Measurements from ENCODE around the gene PCP4.

Gene PCP4

DNA sequence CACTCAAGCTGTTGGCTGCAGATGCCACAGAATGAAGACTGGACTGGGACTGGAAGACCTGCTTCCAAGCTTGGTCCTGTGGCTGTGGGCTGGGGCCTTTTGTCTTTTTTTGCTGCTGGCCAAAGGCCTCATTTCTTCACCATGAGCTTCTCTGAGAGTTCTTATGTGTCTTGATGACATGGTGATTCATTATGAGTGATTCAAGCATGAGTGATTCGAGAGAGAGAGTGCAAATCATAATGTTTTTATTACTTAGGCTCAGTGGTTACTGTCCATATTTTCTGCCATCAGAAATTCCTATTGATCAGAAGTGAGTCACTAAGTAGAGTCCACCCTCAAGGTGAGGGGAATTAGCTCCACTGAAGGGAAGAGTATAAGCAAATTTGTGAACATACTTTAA, 94.0 kb downstream of the PCP4 start:
- Histone ChIP-seq H3K9ac (ENCODE audit: low read depth, low read length) (no peak overlapping the region), H3K79me2 (ENCODE audit: insufficient read depth, low read length) (no peaks in the 10 kb centered on the region), H3K27ac (ENCODE audit: low read length) (no peak overlapping the region), H3K9me3 (ENCODE audit: insufficient read depth, low read length, severe bottlenecking) (peaks cover 6% of the 10 kb centered on the region), H2AFZ (ENCODE audit: low read depth, low read length) (no peak overlapping the region), H3K36me3 (ENCODE audit: insufficient read depth, low read length) (no peaks in the 10 kb centered on the region), H4K20me1 (ENCODE audit: insufficient read depth, low read length) (no peaks in the 10 kb centered on the region), H3K4me3 (ENCODE audit: low read depth in 1 of 2, low read length in 2 of 2) (no peak overlapping the region), H3K4me2 (ENCODE audit: insufficient read depth, low read length) (no peak overlapping the region), H3K4me1 (ENCODE audit: insufficient read depth, low read length) (no peaks in the 10 kb centered on the region), H3K27me3 (ENCODE audit: insufficient read depth, low read length, poor library complexity) (no peaks in the 10 kb centered on the region)
- TF ChIP-seq, protein P1, sequence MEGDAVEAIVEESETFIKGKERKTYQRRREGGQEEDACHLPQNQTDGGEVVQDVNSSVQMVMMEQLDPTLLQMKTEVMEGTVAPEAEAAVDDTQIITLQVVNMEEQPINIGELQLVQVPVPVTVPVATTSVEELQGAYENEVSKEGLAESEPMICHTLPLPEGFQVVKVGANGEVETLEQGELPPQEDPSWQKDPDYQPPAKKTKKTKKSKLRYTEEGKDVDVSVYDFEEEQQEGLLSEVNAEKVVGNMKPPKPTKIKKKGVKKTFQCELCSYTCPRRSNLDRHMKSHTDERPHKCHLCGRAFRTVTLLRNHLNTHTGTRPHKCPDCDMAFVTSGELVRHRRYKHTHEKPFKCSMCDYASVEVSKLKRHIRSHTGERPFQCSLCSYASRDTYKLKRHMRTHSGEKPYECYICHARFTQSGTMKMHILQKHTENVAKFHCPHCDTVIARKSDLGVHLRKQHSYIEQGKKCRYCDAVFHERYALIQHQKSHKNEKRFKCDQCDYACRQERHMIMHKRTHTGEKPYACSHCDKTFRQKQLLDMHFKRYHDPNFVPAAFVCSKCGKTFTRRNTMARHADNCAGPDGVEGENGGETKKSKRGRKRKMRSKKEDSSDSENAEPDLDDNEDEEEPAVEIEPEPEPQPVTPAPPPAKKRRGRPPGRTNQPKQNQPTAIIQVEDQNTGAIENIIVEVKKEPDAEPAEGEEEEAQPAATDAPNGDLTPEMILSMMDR (IDR thresholded peaks at IDR 0.05; ENCODE audit: borderline replicate concordance, extremely low read depth, low read length, poor library complexity, severe bottlenecking) = no peak
- TF ChIP-seq EZH2 (IDR thresholded peaks at IDR 0.05; ENCODE audit: borderline replicate concordance, low read depth, low read length, severe bottlenecking) = no peak
- DNase-seq (no peak), ATAC-seq (ENCODE audit: insufficient read depth, low read depth) (no peak)

DNA sequence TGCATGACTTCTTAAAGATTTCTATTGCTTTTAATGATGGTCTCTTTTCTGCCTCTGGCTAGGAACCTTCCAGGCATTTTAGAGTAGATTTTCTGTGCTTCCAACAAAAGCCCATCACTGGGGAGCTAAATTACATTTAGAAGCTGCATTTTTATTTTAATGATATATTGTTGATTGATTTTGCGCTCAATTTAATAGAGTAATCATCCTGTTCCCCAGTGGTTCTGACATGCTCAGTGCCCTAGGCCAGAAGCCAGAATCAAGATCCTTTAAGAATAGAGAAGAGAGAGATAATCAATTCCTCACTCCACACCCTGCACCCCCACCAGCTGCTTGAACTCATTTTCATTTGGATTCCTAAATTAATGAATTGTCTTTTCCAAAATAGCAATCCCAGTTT, 97.8 kb downstream of the PCP4 start:
- Histone ChIP-seq H4K20me1 (ENCODE audit: insufficient read depth, low read length) (no peaks in the 10 kb centered on the region), H3K27me3 (ENCODE audit: insufficient read depth, low read length, poor library complexity) (no peaks in the 10 kb centered on the region), H3K4me3 (ENCODE audit: low read depth in 1 of 2, low read length in 2 of 2) (no peak overlapping the region), H3K36me3 (ENCODE audit: insufficient read depth, low read length) (no peaks in the 10 kb centered on the region), H3K27ac (ENCODE audit: low read length) (no peak overlapping the region), H3K9ac (ENCODE audit: low read depth, low read length) (no peak overlapping the region), H3K9me3 (ENCODE audit: insufficient read depth, low read length, severe bottlenecking) (peaks cover 3% of the 10 kb centered on the region), H3K4me1 (ENCODE audit: insufficient read depth, low read length) (no peaks in the 10 kb centered on the region), H3K79me2 (ENCODE audit: insufficient read depth, low read length) (no peaks in the 10 kb centered on the region), H2AFZ (ENCODE audit: low read depth, low read length) (no peak overlapping the region), H3K4me2 (ENCODE audit: insufficient read depth, low read length) (no peak overlapping the region)
- DNase-seq = no peak
- TF ChIP-seq, protein P1 (IDR thresholded peaks at IDR 0.05; ENCODE audit: borderline replicate concordance, extremely low read depth, low read length, poor library complexity, severe bottlenecking) = no peak
- no peak for TF ChIP-seq EZH2 (IDR thresholded peaks at IDR 0.05; ENCODE audit: borderline replicate concordance, low read depth, low read length, severe bottlenecking)
- ATAC-seq (ENCODE audit: insufficient read depth, low read depth) = no peak

DNA sequence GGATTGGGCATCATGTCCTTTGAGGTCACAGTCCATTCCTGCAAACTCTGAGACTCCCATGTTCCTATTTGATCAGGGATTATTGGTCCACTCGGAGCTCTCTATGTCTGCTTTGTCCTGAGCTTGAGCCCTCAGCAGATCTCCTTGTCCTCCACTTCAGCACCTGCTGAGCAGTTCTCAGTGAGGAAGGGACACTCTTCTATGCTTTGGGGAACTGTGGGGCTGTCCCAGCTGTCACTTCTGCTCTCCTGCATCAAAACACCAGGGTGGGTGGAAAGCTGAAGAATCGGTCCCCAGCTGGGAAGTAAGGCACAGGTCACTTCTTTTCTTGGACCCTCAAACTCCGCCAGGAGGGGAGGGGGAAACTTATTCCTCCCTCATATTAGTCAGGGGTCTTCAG, 99.5 kb downstream of the PCP4 start:
- DNase-seq (no peak), ATAC-seq (ENCODE audit: insufficient read depth, low read depth) (no peak)
- H3K27ac ChIP-seq (ENCODE audit: low read length) = no peak overlapping the region
- H2AFZ ChIP-seq (ENCODE audit: low read depth, low read length) = no peak overlapping the region
- no peak overlapping the region for H3K9ac ChIP-seq (ENCODE audit: low read depth, low read length)
- H3K4me1 ChIP-seq (ENCODE audit: insufficient read depth, low read length) = no peaks in the 10 kb centered on the region
- H4K20me1 ChIP-seq (ENCODE audit: insufficient read depth, low read length) = no peaks in the 10 kb centered on the region
- H3K36me3 ChIP-seq (ENCODE audit: insufficient read depth, low read length) = no peaks in the 10 kb centered on the region
- H3K79me2 ChIP-seq (ENCODE audit: insufficient read depth, low read length) = no peaks in the 10 kb centered on the region
- H3K27me3 ChIP-seq (ENCODE audit: insufficient read depth, low read length, poor library complexity) = no peaks in the 10 kb centered on the region
- H3K4me3 ChIP-seq (ENCODE audit: low read depth in 1 of 2, low read length in 2 of 2) = no peak overlapping the region
- H3K4me2 ChIP-seq (ENCODE audit: insufficient read depth, low read length) = no peak overlapping the region
- no peaks in the 10 kb centered on the region for H3K9me3 ChIP-seq (ENCODE audit: insufficient read depth, low read length, severe bottlenecking)
- TF ChIP-seq, protein P1 (IDR thresholded peaks at IDR 0.05; ENCODE audit: borderline replicate concordance, extremely low read depth, low read length, poor library complexity, severe bottlenecking) = no peak
- TF ChIP-seq EZH2 (IDR thresholded peaks at IDR 0.05; ENCODE audit: borderline replicate concordance, low read depth, low read length, severe bottlenecking) = no peak

DNA sequence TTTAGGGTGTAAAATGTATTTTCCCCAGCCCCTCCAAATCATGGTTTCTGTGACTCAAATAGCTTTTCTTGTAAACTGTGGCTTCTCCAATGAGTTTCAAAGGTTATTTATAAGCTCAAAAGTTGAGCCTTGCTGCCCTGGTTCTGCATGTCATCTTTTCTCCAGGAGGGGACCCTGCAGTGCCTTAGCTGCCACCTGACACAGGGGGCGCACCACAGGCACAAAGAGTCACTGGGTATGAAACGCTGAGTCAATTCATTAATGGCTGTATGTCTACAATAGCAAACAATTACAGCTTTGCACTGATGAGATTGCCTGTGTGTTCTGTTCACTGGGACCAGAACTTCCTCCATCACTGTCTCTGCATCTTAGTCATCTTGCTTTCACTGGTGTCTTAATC, 100.8 kb downstream of the PCP4 start:
- Histone ChIP-seq H3K27ac (ENCODE audit: low read length) (no peak overlapping the region), H3K9ac (ENCODE audit: low read depth, low read length) (no peak overlapping the region), H3K36me3 (ENCODE audit: insufficient read depth, low read length) (no peaks in the 10 kb centered on the region), H3K27me3 (ENCODE audit: insufficient read depth, low read length, poor library complexity) (no peaks in the 10 kb centered on the region), H3K79me2 (ENCODE audit: insufficient read depth, low read length) (no peaks in the 10 kb centered on the region), H3K4me2 (ENCODE audit: insufficient read depth, low read length) (no peak overlapping the region), H3K9me3 (ENCODE audit: insufficient read depth, low read length, severe bottlenecking) (no peaks in the 10 kb centered on the region), H3K4me1 (ENCODE audit: insufficient read depth, low read length) (no peaks in the 10 kb centered on the region), H3K4me3 (ENCODE audit: low read depth in 1 of 2, low read length in 2 of 2) (no peak overlapping the region), H4K20me1 (ENCODE audit: insufficient read depth, low read length) (no peaks in the 10 kb centered on the region), H2AFZ (ENCODE audit: low read depth, low read length) (no peak overlapping the region)
- no peak for TF ChIP-seq EZH2 (IDR thresholded peaks at IDR 0.05; ENCODE audit: borderline replicate concordance, low read depth, low read length, severe bottlenecking)
- TF ChIP-seq, protein P1 (IDR thresholded peaks at IDR 0.05; ENCODE audit: borderline replicate concordance, extremely low read depth, low read length, poor library complexity, severe bottlenecking) = no peak
- ATAC-seq (ENCODE audit: insufficient read depth, low read depth) = no peak
- DNase-seq = no peak

All from DND-41 (cell line).